A172 (cell line): ENCODE results near the gene TAF9B. TPM values are rescaled to one million over a fixed set of nuclear protein-coding genes. Genes with fewer than 3 reads are reported as not detected.
"Not testable (repeated sequence)": the region's sequence is repeated elsewhere in the genome, so short reads cannot be mapped to it uniquely, and the experiment has no call there.

Experiments
- DNase-seq: peaks from one replicate; pipeline ENCODE4 v3.0.0-alpha.2; 2015; ENCODE audit warnings: low spot score
- total RNA-seq: library from RNA; depleted of rRNA; stranded (reverse); fragments of >200 nt; shearing (Covaris generic); gene quantifications from 2 replicates; pipeline ENCODE4 v1.2.3, GENCODE V29; 2014; rRNA removed

TAF9B gene
- total RNA-seq, 1 experiment from 2014 or later = 55.8 TPM

- DNase-seq = no peak
Observed at GRCh38 chrX:78116766-78117165, 22.7 kb downstream of the TAF9B start.

- no peak for DNase-seq
Observed at GRCh38 chrX:78116365-78116764, 23.1 kb downstream of the TAF9B start.

- no peak for DNase-seq
Observed at GRCh38 chrX:78111140-78111931, 28.1 kb downstream of the TAF9B start.

DNA sequence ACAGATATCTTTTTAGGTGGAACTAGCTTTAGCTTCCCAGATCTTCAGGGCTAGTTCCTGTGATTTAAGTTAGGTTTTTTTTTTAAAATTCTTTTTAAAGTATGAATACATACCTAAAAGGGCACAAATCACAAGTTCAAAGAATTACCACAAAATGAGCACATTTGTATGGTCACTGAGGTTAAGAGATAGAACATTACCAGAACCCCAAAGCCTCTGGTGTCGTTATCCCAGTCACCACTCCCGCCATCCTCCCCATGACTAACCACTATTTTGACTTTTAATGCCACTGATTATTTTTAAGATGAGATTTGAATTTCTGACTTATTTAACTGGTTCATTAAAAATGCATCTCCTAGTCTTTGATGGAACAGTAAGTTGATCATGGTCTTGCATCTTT lies 30.0 kb downstream of the TAF9B start:
- DNase-seq = no peak

- no peak for DNase-seq
Observed at GRCh38 chrX:78106651-78106986, 32.8 kb downstream of the TAF9B start.

DNA sequence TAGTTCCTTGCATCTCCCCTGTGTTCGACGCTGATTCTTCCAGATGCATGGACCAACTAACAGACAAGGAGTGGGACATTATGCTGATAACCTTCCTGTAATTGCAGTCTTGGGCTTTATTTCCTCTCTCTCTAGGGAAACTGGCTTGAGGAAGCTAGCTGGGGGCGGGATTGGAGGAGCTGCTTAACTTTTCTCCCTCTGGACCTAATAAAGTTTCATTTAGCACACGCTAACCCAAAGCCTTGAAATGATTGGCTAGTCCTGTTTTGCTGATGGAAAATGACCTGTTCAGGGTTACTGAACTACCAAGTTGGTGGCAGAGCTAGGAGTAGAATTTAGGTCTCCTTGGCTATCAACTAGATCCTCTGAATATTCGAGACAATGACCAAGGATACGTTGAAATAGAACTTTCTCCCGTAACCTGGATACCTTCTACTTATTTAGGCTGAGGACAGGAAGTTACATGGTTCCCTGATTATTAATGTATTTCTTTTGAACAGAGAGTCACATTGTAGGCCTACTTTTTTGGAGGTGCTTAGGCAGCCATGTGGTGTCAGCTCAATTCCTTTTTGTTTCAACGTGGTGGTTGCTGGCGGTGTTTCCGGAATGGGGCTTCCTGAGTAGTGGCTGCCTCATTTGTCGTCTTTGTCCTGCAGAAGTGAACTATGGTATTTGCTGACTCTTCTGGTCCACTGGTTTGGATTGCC lies 33.4 kb downstream of the TAF9B start:
- DNase-seq = no peak

GRCh38 chrX:78104447-78105176 lies 34.8 kb downstream of the TAF9B start:
- peak; percentile 42 for DNase-seq

GRCh38 chrX:78103623-78104446 lies 35.6 kb downstream of the TAF9B start, which contains the start of gene PGK1:
Gene PGK1, plus strand, starts transcription at chrX:78104248. Its CDS starts 93 bp downstream, at chrX:78104341.
- peak; percentile 89 for DNase-seq

- DNase-seq = no peak
Observed at GRCh38 chrX:78103001-78103622, 36.3 kb downstream of the TAF9B start.

GRCh38 chrX:78102091-78102490 lies 37.4 kb downstream of the TAF9B start:
- no peak for DNase-seq

DNA sequence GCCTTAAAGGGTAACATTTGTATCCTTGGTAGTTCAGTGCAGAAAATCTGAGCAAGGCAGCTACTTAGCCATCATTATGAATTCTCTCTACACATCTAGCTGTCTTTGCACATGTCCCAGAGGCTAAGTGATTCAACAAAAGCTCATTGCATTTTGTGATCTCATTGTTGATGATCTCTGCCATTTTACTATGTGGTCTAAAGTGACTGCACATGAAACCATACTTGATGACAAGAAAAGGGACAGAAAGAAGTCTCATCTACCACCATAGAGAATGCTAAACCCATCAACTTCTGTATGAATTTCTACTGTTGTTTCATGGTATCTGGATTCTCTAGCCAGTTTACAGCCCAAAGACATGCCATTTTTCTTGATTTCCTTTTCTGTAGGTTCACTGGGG lies 41.3 kb downstream of the TAF9B start:
- no peak for DNase-seq

- peak; percentile 59 for DNase-seq
Observed at GRCh38 chrX:78092296-78092695, 47.2 kb downstream of the TAF9B start.

DNA sequence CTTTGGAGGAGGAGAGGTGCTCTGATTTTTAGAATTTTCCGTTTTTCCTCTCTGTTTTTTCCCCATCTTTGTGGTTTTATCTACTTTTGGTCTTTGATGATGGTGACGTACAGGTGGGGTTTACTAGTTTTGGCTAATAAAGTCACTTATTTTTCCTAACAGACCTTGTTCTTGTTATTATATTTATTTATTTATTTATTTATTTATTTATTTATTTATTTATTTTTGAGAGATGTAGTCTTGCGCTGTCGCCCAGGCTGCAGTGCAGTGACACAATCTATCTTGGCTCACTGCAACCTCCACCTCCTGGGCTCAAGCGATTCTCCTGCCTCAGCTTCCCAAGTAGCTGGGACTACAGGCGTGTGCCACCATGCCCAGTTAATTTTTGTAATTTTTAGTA lies 58.0 kb downstream of the TAF9B start:
- DNase-seq = not testable (repeated sequence)

Other genes starting within 250 kb of the TAF9B start
- 69.3 and 71.0 TPM in 2 replicates for gene MAGT1, start 244.2 kb downstream of the TAF9B start, total RNA-seq
- 721 and 828 TPM in 2 replicates for gene COX7B, start 240.2 kb downstream of the TAF9B start, total RNA-seq
- gene ATP7A, start 229.0 kb downstream of the TAF9B start, total RNA-seq = 8.7 and 9.0 TPM in 2 replicates
- not detected in 2 replicates for gene PGAM4, start 170.0 kb downstream of the TAF9B start, total RNA-seq
- gene PGK1, start 35.4 kb downstream of the TAF9B start, total RNA-seq = 432 and 490 TPM in 2 replicates
- not detected in 2 replicates for gene CYSLTR1, start 188.0 kb upstream of the TAF9B start, total RNA-seq